ENCODE measurements around the gene ASAP2. TPM values are rescaled to one million over a fixed set of nuclear protein-coding genes. Genes with fewer than 3 reads are reported as not detected.
"Not testable (repeated sequence)": the region's sequence is repeated elsewhere in the genome, so short reads cannot be mapped to it uniquely, and the experiment has no call there.

The ASAP2 gene
- total RNA-seq, 1 experiment from 2014 or later: not detected

- H3K9ac ChIP-seq (ENCODE audit: low read length): no peak overlapping the region
Observed at GRCh38 chr2:9390991-9391390, 184.4 kb downstream of the ASAP2 start.

GRCh38 chr2:9391961-9392720, 185.5 kb downstream of the ASAP2 start:
- no peaks in the 10 kb centered on the region for H3K27me3 ChIP-seq (ENCODE audit: low read length)

More at GRCh38 chr2:9390991-9391390, 184.4 kb downstream of the ASAP2 start:
- no peak overlapping the region for H2AFZ ChIP-seq (ENCODE audit: low read length)
- no peaks in the 10 kb centered on the region for H3K79me2 ChIP-seq (ENCODE audit: low read length)
- no peaks in the 10 kb centered on the region for H3K36me3 ChIP-seq (ENCODE audit: insufficient read depth, low read length)
- no peaks in the 10 kb centered on the region for H3K27me3 ChIP-seq (ENCODE audit: low read length)
- H3K27ac ChIP-seq (ENCODE audit: low read length): no peak overlapping the region
- no peaks in the 10 kb centered on the region for H3K4me1 ChIP-seq (ENCODE audit: low read length)
- H3K4me3 ChIP-seq (ENCODE audit: low read length): no peak overlapping the region
- no peaks in the 10 kb centered on the region for H3K9me3 ChIP-seq (ENCODE audit: low read length)
- no peak overlapping the region for H3K4me2 ChIP-seq (ENCODE audit: low read depth, low read length, poor library complexity, severe bottlenecking)
- H3K9me2 ChIP-seq (replicated peaks; ENCODE audit: insufficient read depth, low read length): no peaks in the 10 kb centered on the region
- no peaks in the 10 kb centered on the region for H4K20me1 ChIP-seq (ENCODE audit: insufficient read depth, low read depth, low read length)
- no peak for DNase-seq

GRCh38 chr2:9392898-9393765, 186.5 kb downstream of the ASAP2 start:
- no peaks in the 10 kb centered on the region for H3K36me3 ChIP-seq (ENCODE audit: insufficient read depth, low read length)
- no peak overlapping the region for H3K27ac ChIP-seq (ENCODE audit: low read length)
- no peak overlapping the region for H3K9ac ChIP-seq (ENCODE audit: low read length)
- H4K20me1 ChIP-seq (ENCODE audit: insufficient read depth, low read depth, low read length): no peaks in the 10 kb centered on the region
- no peaks in the 10 kb centered on the region for H3K27me3 ChIP-seq (ENCODE audit: low read length)
- no peak for DNase-seq
- H3K4me2 ChIP-seq (ENCODE audit: low read depth, low read length, poor library complexity, severe bottlenecking): no peak overlapping the region
- H3K9me3 ChIP-seq (ENCODE audit: low read length): no peaks in the 10 kb centered on the region
- no peaks in the 10 kb centered on the region for H3K79me2 ChIP-seq (ENCODE audit: low read length)
- no peaks in the 10 kb centered on the region for H3K9me2 ChIP-seq (replicated peaks; ENCODE audit: insufficient read depth, low read length)
- no peak overlapping the region for H3K4me3 ChIP-seq (ENCODE audit: low read length)
- no peaks in the 10 kb centered on the region for H3K4me1 ChIP-seq (ENCODE audit: low read length)
- no peak overlapping the region for H2AFZ ChIP-seq (ENCODE audit: low read length)

More at GRCh38 chr2:9391961-9392720, 185.5 kb downstream of the ASAP2 start:
- Histone ChIP-seq H3K27ac (ENCODE audit: low read length) (no peak overlapping the region), H3K4me3 (ENCODE audit: low read length) (no peak overlapping the region), H3K9me3 (ENCODE audit: low read length) (no peaks in the 10 kb centered on the region), H3K4me1 (ENCODE audit: low read length) (no peaks in the 10 kb centered on the region), H3K9me2 (replicated peaks; ENCODE audit: insufficient read depth, low read length) (no peaks in the 10 kb centered on the region), H3K36me3 (ENCODE audit: insufficient read depth, low read length) (no peaks in the 10 kb centered on the region), H2AFZ (ENCODE audit: low read length) (no peak overlapping the region), H3K4me2 (ENCODE audit: low read depth, low read length, poor library complexity, severe bottlenecking) (no peak overlapping the region), H3K9ac (ENCODE audit: low read length) (no peak overlapping the region), H3K79me2 (ENCODE audit: low read length) (no peaks in the 10 kb centered on the region), H4K20me1 (ENCODE audit: insufficient read depth, low read depth, low read length) (no peaks in the 10 kb centered on the region)
- no peak for DNase-seq

GRCh38 chr2:9394816-9395215, 188.2 kb downstream of the ASAP2 start:
- H3K79me2 ChIP-seq (ENCODE audit: low read length): no peaks in the 10 kb centered on the region
- no peak overlapping the region for H3K9ac ChIP-seq (ENCODE audit: low read length)
- H4K20me1 ChIP-seq (ENCODE audit: insufficient read depth, low read depth, low read length): no peaks in the 10 kb centered on the region
- H3K36me3 ChIP-seq (ENCODE audit: insufficient read depth, low read length): no peaks in the 10 kb centered on the region
- H3K4me3 ChIP-seq (ENCODE audit: low read length): no peak overlapping the region
- H3K9me3 ChIP-seq (ENCODE audit: low read length): no peaks in the 10 kb centered on the region
- no peak for DNase-seq
- H3K4me2 ChIP-seq (ENCODE audit: low read depth, low read length, poor library complexity, severe bottlenecking): no peak overlapping the region
- H3K27me3 ChIP-seq (ENCODE audit: low read length): no peaks in the 10 kb centered on the region
- no peak overlapping the region for H2AFZ ChIP-seq (ENCODE audit: low read length)
- H3K27ac ChIP-seq (ENCODE audit: low read length): no peak overlapping the region
- H3K4me1 ChIP-seq (ENCODE audit: low read length): no peaks in the 10 kb centered on the region
- H3K9me2 ChIP-seq (replicated peaks; ENCODE audit: insufficient read depth, low read length): no peaks in the 10 kb centered on the region

GRCh38 chr2:9397201-9397600, 190.6 kb downstream of the ASAP2 start:
- Histone ChIP-seq H3K9ac (ENCODE audit: low read length) (no peak overlapping the region), H3K27ac (ENCODE audit: low read length) (no peak overlapping the region), H3K9me2 (replicated peaks; ENCODE audit: insufficient read depth, low read length) (no peaks in the 10 kb centered on the region), H3K4me1 (ENCODE audit: low read length) (no peaks in the 10 kb centered on the region), H3K4me3 (ENCODE audit: low read length) (no peak overlapping the region), H3K36me3 (ENCODE audit: insufficient read depth, low read length) (no peaks in the 10 kb centered on the region), H3K27me3 (ENCODE audit: low read length) (no peaks in the 10 kb centered on the region), H2AFZ (ENCODE audit: low read length) (no peak overlapping the region), H3K79me2 (ENCODE audit: low read length) (no peaks in the 10 kb centered on the region), H3K9me3 (ENCODE audit: low read length) (no peaks in the 10 kb centered on the region), H3K4me2 (ENCODE audit: low read depth, low read length, poor library complexity, severe bottlenecking) (no peak overlapping the region), H4K20me1 (ENCODE audit: insufficient read depth, low read depth, low read length) (no peaks in the 10 kb centered on the region)
- no peak for DNase-seq

- not testable (repeated sequence) for H3K4me1 ChIP-seq (ENCODE audit: low read length); H3K27ac ChIP-seq (ENCODE audit: low read length); H3K79me2 ChIP-seq (ENCODE audit: low read length); H3K36me3 ChIP-seq (ENCODE audit: insufficient read depth, low read length); H2AFZ ChIP-seq (ENCODE audit: low read length); H4K20me1 ChIP-seq (ENCODE audit: insufficient read depth, low read depth, low read length); H3K4me2 ChIP-seq (ENCODE audit: low read depth, low read length, poor library complexity, severe bottlenecking); H3K9me3 ChIP-seq (ENCODE audit: low read length); H3K9ac ChIP-seq (ENCODE audit: low read length); H3K4me3 ChIP-seq (ENCODE audit: low read length); H3K9me2 ChIP-seq (replicated peaks; ENCODE audit: insufficient read depth, low read length); DNase-seq; H3K27me3 ChIP-seq (ENCODE audit: low read length)
Observed at GRCh38 chr2:9398251-9398650, 191.6 kb downstream of the ASAP2 start.

- H3K4me1 ChIP-seq (ENCODE audit: low read length): peaks cover 5% of the 10 kb centered on the region; the same call in 1 of the 2 replicates
- no peak overlapping the region for H3K4me3 ChIP-seq (ENCODE audit: low read length)
- no peak overlapping the region for H3K4me2 ChIP-seq (ENCODE audit: low read depth, low read length, poor library complexity, severe bottlenecking)
- no peaks in the 10 kb centered on the region for H4K20me1 ChIP-seq (ENCODE audit: insufficient read depth, low read depth, low read length)
- no peak overlapping the region for H2AFZ ChIP-seq (ENCODE audit: low read length)
- H3K79me2 ChIP-seq (ENCODE audit: low read length): no peaks in the 10 kb centered on the region
- H3K27ac ChIP-seq (ENCODE audit: low read length): no peak overlapping the region
- no peaks in the 10 kb centered on the region for H3K9me3 ChIP-seq (ENCODE audit: low read length)
- DNase-seq: no peak
- no peaks in the 10 kb centered on the region for H3K27me3 ChIP-seq (ENCODE audit: low read length)
- no peak overlapping the region for H3K9ac ChIP-seq (ENCODE audit: low read length)
- H3K9me2 ChIP-seq (replicated peaks; ENCODE audit: insufficient read depth, low read length): no peaks in the 10 kb centered on the region
- H3K36me3 ChIP-seq (ENCODE audit: insufficient read depth, low read length): no peaks in the 10 kb centered on the region
Observed at GRCh38 chr2:9398881-9399780, 192.5 kb downstream of the ASAP2 start.

Data from Karpas-422 (cell line).